Raji (cell line): ENCODE results near the gene LAPTM4A.

Source experiments
- POLR2A ChIP-seq: IDR thresholded peaks from 2 replicates; pipeline ENCODE4 v1.6.1; 2011; ENCODE audit warnings: low read depth, low read length, control low read depth; ENCODE audit not compliant: insufficient read depth

LAPTM4A gene

GRCh38 chr2:20080839-20081415 lies 29.5 kb upstream of the LAPTM4A start:
- TF ChIP-seq POLR2A = no peak

GRCh38 chr2:20080428-20080827 lies 29.0 kb upstream of the LAPTM4A start:
- TF ChIP-seq POLR2A = no peak

GRCh38 chr2:20079546-20080115 lies 28.2 kb upstream of the LAPTM4A start:
- no peak for TF ChIP-seq POLR2A

DNA sequence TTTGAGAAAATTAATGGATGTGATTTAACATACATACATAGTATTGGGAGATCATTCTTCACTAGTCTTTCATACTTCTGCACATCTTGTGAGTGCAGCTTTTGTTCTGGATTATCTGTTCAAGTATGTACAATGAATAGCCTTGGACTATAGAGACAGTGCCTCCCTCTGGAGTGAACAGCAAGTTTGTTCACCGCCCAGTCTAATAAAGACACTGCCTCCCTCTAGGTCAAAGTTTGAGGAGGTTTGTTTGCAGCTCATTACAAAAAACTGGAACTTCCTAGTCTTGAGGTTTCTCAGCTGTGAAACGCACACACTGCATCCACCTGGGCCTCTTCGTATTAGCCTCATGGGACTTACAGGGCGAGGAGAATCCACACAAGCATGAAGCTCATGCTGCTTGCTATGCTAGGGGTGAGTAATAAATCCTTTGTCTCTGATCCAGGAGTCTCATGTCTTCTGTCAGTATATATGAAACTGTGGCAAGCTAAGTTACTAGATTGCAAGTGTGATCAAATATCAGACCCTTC lies 26.0 kb upstream of the LAPTM4A start:
- TF ChIP-seq POLR2A = no peak

DNA sequence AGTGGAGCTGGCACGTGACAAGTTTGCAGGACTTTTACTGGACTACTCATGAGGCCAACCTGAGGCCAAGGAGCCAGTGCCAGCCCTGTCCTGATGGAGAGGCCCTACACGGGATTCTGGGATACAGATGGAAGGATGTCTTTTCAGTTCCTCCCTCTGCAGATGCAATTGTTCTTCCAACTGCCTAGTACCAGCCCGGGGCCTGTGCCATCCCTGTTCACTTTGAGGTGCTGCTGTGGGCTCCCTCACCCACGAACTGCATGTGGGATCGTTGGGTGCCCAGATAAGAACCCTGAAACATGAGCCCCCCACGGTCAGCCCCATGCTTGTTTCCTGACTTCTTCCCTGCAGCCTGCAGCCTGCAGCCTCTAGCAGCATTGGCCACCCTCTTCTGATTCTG lies 25.3 kb upstream of the LAPTM4A start:
- TF ChIP-seq POLR2A = no peak

DNA sequence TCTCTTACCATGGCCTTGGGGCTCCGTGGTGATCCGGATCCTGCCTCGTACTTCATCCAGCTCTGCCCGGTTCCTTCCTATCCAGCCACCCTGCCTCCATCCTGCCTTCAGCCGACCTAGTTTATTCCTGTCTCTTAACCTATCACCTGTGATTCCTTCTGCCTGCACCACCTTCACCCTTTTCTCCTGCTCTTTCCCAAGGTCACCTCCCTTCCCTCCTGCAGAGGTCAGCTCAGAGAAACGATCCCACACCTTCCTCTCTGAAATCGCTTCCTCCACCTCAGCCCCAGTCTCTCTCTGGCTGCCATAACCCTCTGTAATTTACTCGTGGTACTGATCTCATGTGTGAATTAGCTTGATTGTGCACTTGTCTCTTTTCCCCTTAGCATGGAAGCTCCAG lies 23.5 kb upstream of the LAPTM4A start:
- no peak for TF ChIP-seq POLR2A

- no peak for TF ChIP-seq POLR2A
Observed at GRCh38 chr2:20073460-20073859, 22.0 kb upstream of the LAPTM4A start.

DNA sequence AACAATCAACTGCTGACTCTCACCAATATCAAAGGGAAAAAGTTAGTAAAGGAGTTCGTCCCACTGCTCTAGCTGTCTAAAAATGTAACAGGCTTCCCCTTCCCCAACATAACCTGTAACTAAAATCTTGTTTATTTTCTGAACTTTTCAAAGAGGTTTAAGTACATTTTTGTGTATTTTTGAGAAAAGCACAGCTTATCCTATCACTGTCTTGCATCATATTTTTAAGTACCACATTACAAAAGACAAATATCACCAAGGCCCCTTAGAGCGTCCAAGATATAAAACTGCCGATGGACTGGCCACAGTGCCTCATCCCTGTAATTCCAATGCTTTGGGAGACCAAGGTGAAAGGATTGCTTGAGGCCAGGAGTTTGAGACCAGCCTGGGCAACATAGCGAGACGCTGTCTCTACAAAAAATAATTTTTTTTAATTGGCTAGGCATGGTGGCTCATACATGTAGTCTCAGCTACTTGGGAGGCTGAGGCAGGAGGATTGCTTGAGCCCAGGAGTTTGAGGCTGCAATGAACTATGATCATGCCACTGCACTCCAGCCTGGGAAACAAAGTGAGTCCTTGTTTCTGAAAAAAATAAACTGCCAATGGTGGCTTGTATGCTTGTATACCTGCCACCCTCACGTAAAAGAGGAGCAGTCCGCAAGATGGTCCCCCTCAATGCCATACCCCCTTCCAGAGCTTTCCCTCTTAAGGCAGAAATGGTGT lies 21.2 kb upstream of the LAPTM4A start:
- no peak for TF ChIP-seq POLR2A

DNA sequence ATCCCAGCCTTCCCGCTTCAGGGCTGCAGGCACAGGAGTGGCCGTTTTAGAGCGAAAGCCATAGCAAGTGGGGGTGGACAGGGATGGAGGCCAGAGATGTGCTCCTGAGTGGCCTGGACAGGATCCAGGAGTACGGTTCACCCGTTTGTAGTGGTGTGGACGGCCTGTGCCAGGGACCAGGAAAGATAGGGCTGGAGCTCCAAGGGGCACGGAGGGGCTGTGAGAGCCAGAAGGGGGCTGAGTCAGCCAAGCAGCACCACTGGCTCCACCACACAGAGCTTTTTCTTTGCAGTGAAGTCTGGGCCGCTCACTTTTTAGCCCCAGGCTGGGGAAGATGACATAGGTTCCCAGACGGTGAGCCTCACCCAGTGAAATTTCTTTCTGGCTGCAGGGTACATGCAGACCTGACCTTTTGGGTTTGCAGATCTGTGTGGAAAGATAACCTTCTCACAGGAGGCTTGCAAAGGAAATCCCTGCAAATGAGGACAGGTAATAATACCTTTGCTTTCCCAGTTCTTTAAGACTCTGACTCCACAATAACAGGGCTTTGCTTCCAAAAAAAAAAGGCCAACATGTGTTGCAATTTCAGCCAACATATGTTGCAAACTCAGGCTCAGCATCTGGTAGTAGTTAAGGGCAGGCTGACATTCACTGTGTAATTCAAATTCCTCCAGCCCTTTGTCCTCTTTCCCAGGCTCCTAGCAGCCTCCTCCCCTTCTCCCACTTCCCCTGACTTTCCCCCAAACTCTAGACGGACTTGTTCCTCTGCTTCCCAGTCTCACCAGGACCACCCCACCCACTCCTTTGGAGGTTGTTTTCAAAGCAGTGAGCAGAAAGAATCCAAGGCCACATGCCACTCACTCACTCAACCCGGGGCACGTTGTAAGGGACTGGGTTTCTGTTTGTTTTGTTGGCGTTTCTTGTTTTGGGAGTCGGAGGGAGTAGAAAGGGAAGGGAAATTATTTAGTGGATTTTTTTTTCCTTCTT lies 20.3 kb upstream of the LAPTM4A start:
- no peak for TF ChIP-seq POLR2A

DNA sequence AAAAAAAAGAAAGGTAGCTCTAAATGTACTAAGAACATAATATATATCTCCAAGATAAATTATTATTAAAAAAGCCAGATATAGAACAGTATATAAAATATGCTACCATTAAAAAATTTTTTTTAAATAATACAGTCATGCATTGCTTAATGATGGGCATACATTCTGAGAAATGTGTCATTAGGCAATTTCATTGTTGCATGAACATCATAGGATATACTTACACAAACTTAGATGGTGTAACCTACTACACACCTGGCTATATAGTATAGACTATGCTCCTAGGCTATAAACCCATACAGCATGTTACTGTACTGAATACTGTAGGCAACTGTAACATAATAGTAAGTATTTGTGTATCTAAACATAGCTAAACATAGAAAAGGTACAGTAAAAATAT lies 18.3 kb upstream of the LAPTM4A start:
- TF ChIP-seq POLR2A = no peak

DNA sequence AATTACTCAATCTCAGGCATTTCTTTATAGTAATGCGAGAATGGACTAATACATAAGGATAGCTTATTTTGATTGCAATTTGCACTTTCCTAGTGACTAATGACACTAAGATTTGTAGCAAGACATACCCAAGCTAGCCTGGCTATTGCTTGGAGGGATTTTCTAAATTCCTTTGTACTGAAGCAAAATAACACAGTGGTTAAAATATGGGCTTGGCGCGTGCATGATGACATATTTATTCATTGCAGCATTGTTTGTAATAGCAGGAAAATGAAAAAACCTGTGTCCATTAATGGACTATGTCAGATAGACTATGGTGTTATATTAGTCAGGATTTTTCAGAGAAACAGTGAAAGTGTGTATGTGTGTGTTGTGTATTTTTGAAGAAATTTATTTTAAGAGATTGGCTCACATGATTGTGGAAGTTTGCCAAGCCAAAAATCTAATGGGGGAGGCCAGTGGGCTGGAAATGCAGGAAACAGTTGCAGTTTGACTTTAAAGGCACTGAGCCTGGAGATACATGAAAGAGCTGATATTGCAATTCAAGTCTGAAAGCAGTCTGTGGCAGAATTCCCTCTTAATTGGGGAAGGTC lies 16.7 kb upstream of the LAPTM4A start:
- TF ChIP-seq POLR2A = no peak

DNA sequence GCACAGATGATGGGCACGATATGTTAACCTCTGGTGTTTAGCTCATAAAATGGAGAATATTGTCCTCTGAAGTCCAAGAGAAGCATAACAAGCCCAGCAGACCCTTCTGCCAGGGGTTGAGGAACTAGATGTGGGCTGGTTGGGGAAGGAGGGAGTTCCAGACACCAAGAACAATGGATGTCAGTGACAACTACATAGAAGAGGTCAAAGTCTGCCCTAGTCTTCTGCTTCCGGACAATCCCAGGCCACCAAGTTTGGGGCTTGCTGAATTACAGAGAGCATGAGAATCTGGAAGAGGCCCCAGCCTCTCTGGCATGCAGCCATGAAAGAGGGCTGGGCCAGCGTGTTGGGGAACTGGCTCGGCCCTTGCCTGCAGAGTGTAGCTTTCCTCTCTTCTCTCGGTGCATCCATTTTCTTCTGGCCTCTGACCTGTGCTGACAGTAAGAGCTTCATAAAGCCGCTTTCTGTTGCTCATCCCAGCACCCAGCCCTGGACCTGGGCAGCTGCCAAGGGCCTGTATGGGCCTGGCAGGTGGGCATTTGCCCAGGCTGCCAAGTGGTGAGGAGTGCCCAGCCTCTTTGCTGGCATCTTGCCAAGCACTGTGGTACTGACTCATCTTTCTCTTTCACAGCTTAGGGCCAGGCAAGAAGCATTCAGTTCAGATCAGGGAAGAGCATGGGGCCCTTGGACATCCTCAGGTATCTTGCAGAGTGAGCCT lies 14.6 kb upstream of the LAPTM4A start:
- no peak for TF ChIP-seq POLR2A

DNA sequence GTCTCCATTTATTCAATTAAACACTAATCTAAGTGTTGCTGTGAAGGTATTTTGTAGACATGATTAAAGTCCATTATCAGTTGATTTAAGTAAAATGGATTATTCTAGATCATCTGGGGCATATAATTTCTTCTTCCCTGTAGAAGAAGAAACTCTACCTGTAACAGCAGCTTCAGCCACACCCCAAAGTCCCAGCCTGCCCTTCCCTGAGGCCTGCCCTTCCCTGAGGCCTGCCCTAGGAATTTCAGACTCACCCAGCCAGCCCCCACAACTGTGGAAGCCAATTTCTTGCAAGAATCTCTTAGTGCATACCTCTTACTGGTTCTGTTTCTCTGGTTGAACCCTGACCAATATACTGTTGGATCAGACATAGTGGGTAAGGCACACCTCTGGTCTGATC lies 13.4 kb upstream of the LAPTM4A start:
- no peak for TF ChIP-seq POLR2A

GRCh38 chr2:20064421-20064820 lies 13.0 kb upstream of the LAPTM4A start:
- no peak for TF ChIP-seq POLR2A

DNA sequence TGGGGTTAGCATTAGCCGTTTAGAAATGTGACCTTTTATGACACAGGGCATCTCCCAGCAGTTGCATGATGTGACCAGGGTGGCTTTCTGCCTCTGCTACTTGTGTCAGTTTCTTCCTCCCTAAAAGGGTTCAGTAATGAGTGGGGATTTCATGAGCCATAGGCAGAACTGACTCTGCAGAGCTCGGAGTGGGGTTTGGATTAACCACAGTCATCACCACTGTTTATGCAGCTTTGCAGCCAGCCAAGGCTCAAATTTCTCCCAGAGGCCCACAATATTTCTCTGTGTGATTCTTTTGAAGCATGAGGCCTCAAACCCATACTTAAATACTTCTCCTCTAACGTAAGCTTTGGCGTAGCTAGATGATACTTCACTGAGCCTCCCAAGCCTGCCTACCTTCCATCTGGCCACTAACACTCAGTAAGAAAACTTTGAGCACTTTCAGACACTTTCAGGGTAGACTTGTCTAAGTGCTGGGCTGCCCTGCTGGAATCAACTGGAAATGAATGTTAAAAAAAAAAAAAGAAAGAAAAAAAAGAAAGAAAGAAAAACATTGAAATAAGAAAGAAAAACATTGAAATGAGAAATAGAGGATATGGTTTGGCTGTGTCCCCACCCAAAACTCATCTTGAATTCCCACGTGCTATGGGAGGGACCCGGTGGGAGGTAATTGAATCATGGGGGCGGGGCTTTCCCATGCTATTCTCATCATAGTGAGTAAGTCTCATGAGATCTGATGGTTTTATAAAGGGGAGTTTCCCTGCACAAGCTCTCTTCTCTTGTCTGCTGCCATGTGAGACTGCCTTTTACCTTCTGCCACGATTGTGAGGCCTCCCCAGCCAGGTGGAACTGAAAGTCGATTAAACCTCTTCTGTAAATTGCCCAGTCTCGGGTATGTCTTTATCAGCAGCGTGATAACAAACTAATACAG lies 11.5 kb upstream of the LAPTM4A start:
- no peak for TF ChIP-seq POLR2A
